Lower leg skin (tissue), 3 donors: Measurements from ENCODE around the gene TLR2.

ENCODE experiments used
- CTCF ChIP-seq, 3 donors: fragments of 450-650 bp; IDR thresholded peaks; one replicate each; pipeline ENCODE4 v1.5.1; 2016; ENCODE audit warnings: antibody characterized with exemption in 3 of 3, mild to moderate bottlenecking in 3 of 3, moderate library complexity in 2 of 3
- POLR2A ChIP-seq, 2 donors: fragments of 450-650 bp; IDR thresholded peaks; one replicate each; pipeline ENCODE4 v1.6.1; 2016 to 2017; ENCODE audit warnings: antibody characterized with exemption in 2 of 2, mild to moderate bottlenecking in 1 of 2, moderate library complexity in 1 of 2

GRCh38 chr4:153637201-153637600, 46.9 kb upstream of the TLR2 start:
- no peak for TF ChIP-seq CTCF (IDR thresholded peaks at IDR 0.05)
- no peak for TF ChIP-seq POLR2A (IDR thresholded peaks at IDR 0.05)
